Fibroblast of lung (primary cell): ENCODE measurements around the gene MTA1. TPM values are rescaled to one million over a fixed set of nuclear protein-coding genes. Genes with fewer than 3 reads are reported as not detected.
A peak's percentile ranks its signal among the peaks of the same experiment; 100 is the strongest.

Experiments
- DNase-seq, 2 donors: peaks; one replicate each; pipeline versions ENCODE4 v3.0.0 to v3.0.0-alpha.2; 2010; ENCODE audit warnings: low read depth in 2 of 2
- H2AFZ ChIP-seq: 2 replicates; pipeline ENCODE4 v1.5.1; 2012; ENCODE audit warnings: low read length, control low read depth, inconsistent platforms
- H3K27ac ChIP-seq: 2 replicates; pipeline ENCODE4 v1.5.1; 2011; ENCODE audit warnings: low read length, control low read depth; ENCODE audit not compliant: insufficient read depth
- H3K27me3 ChIP-seq: 2 replicates; pipeline ENCODE4 v1.5.1; 2011; ENCODE audit warnings: mild to moderate bottlenecking, low read length; ENCODE audit not compliant: control insufficient read depth, insufficient read depth
- H3K36me3 ChIP-seq: 2 replicates; pipeline ENCODE4 v1.5.1; 2011; ENCODE audit warnings: low read length; ENCODE audit not compliant: control insufficient read depth, insufficient read depth
- H3K4me1 ChIP-seq: 2 replicates; pipeline ENCODE4 v1.5.1; 2011; ENCODE audit warnings: low read length; ENCODE audit not compliant: control insufficient read depth, insufficient read depth; ENCODE audit errors: extremely low read depth
- H3K4me2 ChIP-seq: 2 replicates; pipeline ENCODE4 v1.5.1; 2011; ENCODE audit warnings: low read length, control low read depth; ENCODE audit not compliant: insufficient read depth; ENCODE audit errors: extremely low read depth
- H3K4me3 ChIP-seq, 4 experiments: fragments of 200-600 bp in 1 of 4; sonication (generic) in 1 of 4; replicated peaks in 1 of 4; 2 replicates each; pipeline ENCODE4 v1.5.1; 2011 to 2016; ENCODE audit warnings: low read length in 4 of 4, low read depth in 3 of 4, mild to moderate bottlenecking in 3 of 4, control low read depth in 2 of 4, inconsistent platforms in 1 of 4, mixed read lengths in 1 of 4; ENCODE audit not compliant: insufficient read depth in 1 of 4; ENCODE audit errors: control extremely low read depth in 1 of 4
- H3K79me2 ChIP-seq: 2 replicates; pipeline ENCODE4 v1.5.1; 2012; ENCODE audit warnings: mild to moderate bottlenecking, low read length, inconsistent platforms; ENCODE audit not compliant: control insufficient read depth, insufficient read depth
- H3K9ac ChIP-seq: 2 replicates; pipeline ENCODE4 v1.5.1; 2011; ENCODE audit warnings: mild to moderate bottlenecking, low read length, control low read depth; ENCODE audit not compliant: insufficient read depth
- H3K9me3 ChIP-seq: 2 replicates; pipeline ENCODE4 v1.5.1; 2012; ENCODE audit warnings: low read depth, low read length; ENCODE audit not compliant: control insufficient read depth, insufficient read depth
- H4K20me1 ChIP-seq: 2 replicates; pipeline ENCODE4 v1.5.1; 2011; ENCODE audit warnings: low read length; ENCODE audit not compliant: control insufficient read depth, insufficient read depth; ENCODE audit errors: extremely low read depth
- CTCF ChIP-seq, 2 donors: IDR thresholded peaks in 1 of 2; conservative IDR thresholded peaks in 1 of 2; 1 replicate in 1 of 2; 2 replicates in 1 of 2; pipeline ENCODE4 v1.5.1; 2011 to 2012; ENCODE audit warnings: low read length in 2 of 2, control low read depth in 1 of 2, inconsistent platforms in 1 of 2, low read depth in 1 of 2, mild to moderate bottlenecking in 1 of 2
- EZH2 ChIP-seq: IDR thresholded peaks from 2 replicates; pipeline ENCODE4 v1.5.1; 2012; ENCODE audit warnings: low read length, control low read depth, mild to moderate bottlenecking; ENCODE audit errors: missing control alignments
- polyA plus RNA-seq, 2 donors: library from polyadenylated mRNA; depleted of rRNA in 1 of 2; stranded (reverse) in 1 of 2; unstranded in 1 of 2; fragments of >200 nt; gene quantifications; 2 replicates each; pipeline ENCODE4 v1.2.1, GENCODE V29; 2011 to 2012; ENCODE audit warnings: missing spikeins in 1 of 2
- total RNA-seq: library from RNA; depleted of rRNA; stranded (reverse); fragments of >200 nt; gene quantifications from 2 replicates; pipeline ENCODE4 v1.2.1, GENCODE V29; 2014

Gene MTA1
- total and polyA plus RNA-seq, 2 donors (not counting 1 experiment from before 2014, with no cell fraction given), result 28.6 to 29.7 TPM

- H3K9ac ChIP-seq, result no peak overlapping the region
- H3K27me3 ChIP-seq, result no peaks in the 10 kb centered on the region
- H3K4me3 ChIP-seq, result no peak overlapping the region
- no peaks in the 10 kb centered on the region for H4K20me1 ChIP-seq
- H2AFZ ChIP-seq, result no peak overlapping the region
- DNase-seq, result peak in 1 of 2 donors; percentile 20
- TF ChIP-seq CTCF (conservative IDR thresholded peaks at IDR 0.05 in 1 of 2, IDR thresholded peaks at IDR 0.05 in 1 of 2; ENCODE audit: low read depth in 1 of 2, low read length in 2 of 2) (no peak), EZH2 (no peak)
- peaks cover 39% of the 10 kb centered on the region for H3K36me3 ChIP-seq
- H3K9me3 ChIP-seq, result no peaks in the 10 kb centered on the region
- no peak overlapping the region for H3K27ac ChIP-seq
- peaks cover 7% of the 10 kb centered on the region for H3K4me1 ChIP-seq
- H3K79me2 ChIP-seq, result no peaks in the 10 kb centered on the region
- H3K4me2 ChIP-seq, result no peak overlapping the region
Observed at GRCh38 chr14:105465209-105466031, 45.8 kb downstream of the MTA1 start.

GRCh38 chr14:105466531-105467248, 47.1 kb downstream of the MTA1 start:
- H3K27ac ChIP-seq, result no peak overlapping the region

More at GRCh38 chr14:105466531-105467248, 47.1 kb downstream of the MTA1 start:
- no peaks in the 10 kb centered on the region for H4K20me1 ChIP-seq
- DNase-seq, result no peak
- no peaks in the 10 kb centered on the region for H3K9me3 ChIP-seq
- no peak overlapping the region for H3K9ac ChIP-seq
- H3K27me3 ChIP-seq, result no peaks in the 10 kb centered on the region
- TF ChIP-seq CTCF (conservative IDR thresholded peaks at IDR 0.05 in 1 of 2, IDR thresholded peaks at IDR 0.05 in 1 of 2; ENCODE audit: low read depth in 1 of 2, low read length in 2 of 2) (no peak), EZH2 (no peak)
- no peaks in the 10 kb centered on the region for H3K79me2 ChIP-seq
- H3K4me2 ChIP-seq, result no peak overlapping the region
- H3K4me3 ChIP-seq, result no peak overlapping the region
- no peak overlapping the region for H2AFZ ChIP-seq
- peaks cover 32% of the 10 kb centered on the region for H3K36me3 ChIP-seq
- peaks cover 9% of the 10 kb centered on the region for H3K4me1 ChIP-seq
